Kidney epithelial cell (primary cell): ENCODE measurements around the gene RGSL1. TPM values are rescaled to one million over a fixed set of nuclear protein-coding genes. Genes with fewer than 3 reads are reported as not detected.
A peak's percentile ranks its signal among the peaks of the same experiment; 100 is the strongest.

Experiments
- DNase-seq: peaks from one replicate; pipeline ENCODE4 v3.0.0-alpha.2; 2010; ENCODE audit warnings: low read depth
- H3K27me3 ChIP-seq: 2 replicates; pipeline ENCODE4 v1.6.0; 2011; ENCODE audit warnings: low read length; ENCODE audit not compliant: control insufficient read depth, insufficient read depth
- H3K36me3 ChIP-seq: 2 replicates; pipeline ENCODE4 v1.5.1; 2011; ENCODE audit warnings: low read length; ENCODE audit not compliant: control insufficient read depth, insufficient read depth
- H3K4me3 ChIP-seq: 2 replicates; pipeline ENCODE4 v1.5.1; 2011; ENCODE audit warnings: low read depth, mild to moderate bottlenecking, control low read depth, low read length
- total RNA-seq: library from RNA; depleted of rRNA; stranded (reverse); fragments of >200 nt; gene quantifications from 2 replicates; pipeline ENCODE4 v1.2.3, GENCODE V29; 2015
- TF ChIP-seq, protein P1 (sequence below): IDR thresholded peaks from 2 replicates; pipeline ENCODE4 v1.5.1; 2011; ENCODE audit warnings: mild to moderate bottlenecking, moderate library complexity, low read length, control low read depth, inconsistent platforms; ENCODE audit not compliant: insufficient read depth, poor library complexity, severe bottlenecking

RGSL1 gene
- total RNA-seq, 1 donor from 2014 or later = not detected

- DNase-seq = no peak
- Histone ChIP-seq H3K27me3 (no peaks in the 10 kb centered on the region), H3K4me3 (peak overlapping the region; percentile 74), H3K36me3 (no peaks in the 10 kb centered on the region)
- TF ChIP-seq, protein P1, sequence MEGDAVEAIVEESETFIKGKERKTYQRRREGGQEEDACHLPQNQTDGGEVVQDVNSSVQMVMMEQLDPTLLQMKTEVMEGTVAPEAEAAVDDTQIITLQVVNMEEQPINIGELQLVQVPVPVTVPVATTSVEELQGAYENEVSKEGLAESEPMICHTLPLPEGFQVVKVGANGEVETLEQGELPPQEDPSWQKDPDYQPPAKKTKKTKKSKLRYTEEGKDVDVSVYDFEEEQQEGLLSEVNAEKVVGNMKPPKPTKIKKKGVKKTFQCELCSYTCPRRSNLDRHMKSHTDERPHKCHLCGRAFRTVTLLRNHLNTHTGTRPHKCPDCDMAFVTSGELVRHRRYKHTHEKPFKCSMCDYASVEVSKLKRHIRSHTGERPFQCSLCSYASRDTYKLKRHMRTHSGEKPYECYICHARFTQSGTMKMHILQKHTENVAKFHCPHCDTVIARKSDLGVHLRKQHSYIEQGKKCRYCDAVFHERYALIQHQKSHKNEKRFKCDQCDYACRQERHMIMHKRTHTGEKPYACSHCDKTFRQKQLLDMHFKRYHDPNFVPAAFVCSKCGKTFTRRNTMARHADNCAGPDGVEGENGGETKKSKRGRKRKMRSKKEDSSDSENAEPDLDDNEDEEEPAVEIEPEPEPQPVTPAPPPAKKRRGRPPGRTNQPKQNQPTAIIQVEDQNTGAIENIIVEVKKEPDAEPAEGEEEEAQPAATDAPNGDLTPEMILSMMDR = no peak
Measured at GRCh38 chr1:182587666-182588499, 137.9 kb downstream of the RGSL1 start.

- H3K4me3 ChIP-seq = peak within 1 kb of the TSS; percentile 74
- H3K27me3 ChIP-seq = no peaks in the 10 kb centered on the region
- H3K36me3 ChIP-seq = no peaks in the 10 kb centered on the region
- TF ChIP-seq, protein P1 = no peak
- DNase-seq = peak; percentile 42
Measured at GRCh38 chr1:182588500-182589396, 138.8 kb downstream of the RGSL1 start, which contains the start of gene RNASEL. TSS of gene RNASEL (minus strand) at chr1:182589256. CDS start at chr1:182586806, 2,450 bp downstream.

- DNase-seq = no peak
- Histone ChIP-seq H3K27me3 (no peaks in the 10 kb centered on the region), H3K36me3 (no peaks in the 10 kb centered on the region), H3K4me3 (no peak overlapping the region)
- TF ChIP-seq, protein P1 = no peak
Measured at GRCh38 chr1:182589520-182589919, 139.6 kb downstream of the RGSL1 start.

- H3K36me3 ChIP-seq = no peaks in the 10 kb centered on the region
- no peak for DNase-seq
- H3K27me3 ChIP-seq = no peaks in the 10 kb centered on the region
- no peak overlapping the region for H3K4me3 ChIP-seq
- TF ChIP-seq, protein P1 = no peak
Measured at GRCh38 chr1:182589931-182590330, 140.0 kb downstream of the RGSL1 start.

DNA sequence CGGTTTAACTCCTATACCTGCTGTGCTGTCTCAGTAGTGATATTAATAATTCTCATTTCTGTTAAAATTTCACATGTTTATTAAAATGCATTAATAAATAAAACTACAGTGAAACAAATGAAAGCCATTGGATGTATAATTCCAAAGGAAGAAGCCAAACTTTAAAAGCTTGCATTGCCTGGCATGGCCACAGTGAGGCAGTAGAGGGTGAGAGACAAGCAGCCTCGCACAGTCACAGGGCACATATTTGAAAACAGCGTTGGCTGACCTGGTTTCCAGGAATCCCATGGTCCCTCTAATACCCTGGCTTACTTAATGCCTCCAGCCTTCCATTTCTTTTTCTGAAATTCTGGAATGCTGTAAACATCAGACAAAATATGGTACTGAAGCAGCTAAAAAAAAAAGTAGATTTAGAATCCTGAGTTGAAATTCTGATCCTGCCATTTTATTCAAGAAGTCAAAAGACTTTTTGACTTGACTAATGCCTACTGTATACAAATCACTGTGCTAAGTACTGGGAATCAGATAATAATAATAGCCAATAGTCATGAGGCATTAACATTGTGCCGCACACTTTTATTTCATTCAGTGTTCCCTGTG lies 145.8 kb downstream of the RGSL1 start:
- no peak overlapping the region for H3K4me3 ChIP-seq

More for the DNA sequence above, 145.8 kb downstream of the RGSL1 start:
- TF ChIP-seq, protein P1 = peak; percentile 88
- DNase-seq = no peak
- Histone ChIP-seq H3K36me3 (no peaks in the 10 kb centered on the region), H3K27me3 (no peaks in the 10 kb centered on the region)
